K562 (cell line): ENCODE data around the gene ZNF222. TPM values are rescaled to one million over a fixed set of nuclear protein-coding genes. Genes with fewer than 3 reads are reported as not detected.

Experiments used
- ATAC-seq: fragments of 200-7000 bp; cut with Tn5 transposase; 3 replicates; pipeline ENCODE4 v1.9.1; 2020; ENCODE audit warnings: moderate library complexity
- BruUV-seq: library from RNA; stranded (reverse); fragments of 400-500 nt; replicated peaks from 2 replicates; lab custom pipeline; 2021; lab: Mats Ljungman, UMichigan
- CTCF ChIA-PET: fragments of 300-600 bp; formaldehyde crosslinking; extraction: SDS; loops from one replicate; lab custom pipeline; 2021; ENCODE audit warnings: low intra/inter-chr PET ratio; lab: Yijun Ruan, JAX
- POLR2A ChIA-PET: fragments of 300-600, 350-650 bp; sonication (Branson Sonifier 250); formaldehyde crosslinking; extraction: SDS; loops from one replicate; lab custom pipeline; 2021; ENCODE audit warnings: antibody characterized with exemption, inconsistent platforms; lab: Yijun Ruan, JAX
- DNase-seq, 4 experiments: peaks; one replicate each; pipeline versions ENCODE4 v3.0.0 to v3.0.0-alpha.2; 2011 to 2018; ENCODE audit warnings: low spot score in 3 of 4, mixed read lengths in 3 of 4; ENCODE audit errors: extremely low read depth in 1 of 4
- FAIRE-seq: peaks from 2 replicates; lab custom pipeline; 2011; peaks lifted over from hg19 to GRCh38; lab: Jason Lieb, UNC
- H2AFZ ChIP-seq: 2 replicates; pipeline ENCODE4 v1.6.0; 2011; ENCODE audit warnings: low read depth, low read length, control low read depth, inconsistent platforms
- H3K27ac ChIP-seq: fragments of 200-600 bp; 3 replicates; pipeline ENCODE4 v1.8.0; 2011; ENCODE audit warnings: low read depth, mild to moderate bottlenecking, control low read depth, inconsistent platforms, low read length, moderate library complexity, mixed read lengths; ENCODE audit errors: extremely low read depth
- H3K27me3 ChIP-seq, 2 experiments: fragments of 300-600 bp in 1 of 2; 2 replicates in 1 of 2; 3 replicates in 1 of 2; pipeline versions ENCODE4 v1.6.0 to v1.8.0; 2011; ENCODE audit warnings: inconsistent platforms in 2 of 2, low read length in 2 of 2, mild to moderate bottlenecking in 1 of 2, mixed read lengths in 1 of 2, moderate library complexity in 1 of 2; ENCODE audit not compliant: control insufficient read depth in 2 of 2, insufficient read depth in 2 of 2
- H3K36me3 ChIP-seq: fragments of 300-600 bp; 3 replicates; pipeline ENCODE4 v1.8.0; 2011; ENCODE audit warnings: mild to moderate bottlenecking, low read length, inconsistent platforms; ENCODE audit not compliant: control insufficient read depth, insufficient read depth
- H3K4me1 ChIP-seq, 2 experiments: fragments of 200-600 bp in 1 of 2; replicated peaks in 1 of 2; 2 replicates in 1 of 2; 3 replicates in 1 of 2; pipeline versions ENCODE4 v1.5.1 to v1.8.0; 2011; ENCODE audit warnings: inconsistent platforms in 2 of 2, low read length in 2 of 2, mild to moderate bottlenecking in 1 of 2, mixed read lengths in 1 of 2, moderate library complexity in 1 of 2; ENCODE audit not compliant: control insufficient read depth in 2 of 2, insufficient read depth in 2 of 2
- H3K4me2 ChIP-seq: 2 replicates; pipeline ENCODE4 v1.6.1; 2011; ENCODE audit warnings: low read length, control low read depth, inconsistent platforms, mixed read lengths; ENCODE audit not compliant: insufficient read depth
- H3K4me3 ChIP-seq: fragments of 200-600 bp; sonication (generic), shearing (Covaris generic); 2 replicates; pipeline ENCODE4 v1.5.1; 2016; ENCODE audit warnings: control low read depth, inconsistent platforms
- H3K79me2 ChIP-seq: fragments of 200-600 bp; 3 replicates; pipeline ENCODE4 v1.8.0; 2011; ENCODE audit warnings: low read length, inconsistent platforms; ENCODE audit not compliant: control insufficient read depth, insufficient read depth
- H3K9ac ChIP-seq, 2 experiments: 2 replicates each; pipeline versions ENCODE4 v1.6.0 to v1.6.1; 2011; ENCODE audit warnings: low read depth in 2 of 2, low read length in 2 of 2, control low read depth in 1 of 2, inconsistent platforms in 1 of 2, mild to moderate bottlenecking in 1 of 2, mixed read lengths in 1 of 2; ENCODE audit not compliant: insufficient read depth in 1 of 2
- H3K9me1 ChIP-seq: one replicate; pipeline ENCODE4 v1.6.0; 2011; ENCODE audit warnings: inconsistent platforms, mild to moderate bottlenecking, low read length, moderate library complexity; ENCODE audit not compliant: control insufficient read depth, insufficient read depth
- H3K9me3 ChIP-seq: replicated peaks from 2 replicates; pipeline ENCODE4 v1.5.1; 2011; ENCODE audit warnings: low read depth, low read length, inconsistent platforms; ENCODE audit not compliant: control insufficient read depth, insufficient read depth
- H4K20me1 ChIP-seq: replicated peaks from 2 replicates; pipeline ENCODE4 v1.6.1; 2011; ENCODE audit warnings: low read length, inconsistent platforms, mixed read lengths; ENCODE audit not compliant: control insufficient read depth, insufficient read depth
- CBFB ChIP-seq: sonication (generic); formaldehyde crosslinking; IDR thresholded peaks from 2 replicates; pipeline ENCODE4 v1.4.0; 2020; ENCODE audit warnings: mild to moderate bottlenecking, missing genetic modification reagents
- CEBPB ChIP-seq: fragments of 450-650 bp; IDR thresholded peaks from 2 replicates; pipeline ENCODE4 v1.6.1; 2016; ENCODE audit warnings: missing genetic modification characterization, missing compliant biosample characterization
- PML ChIP-seq: IDR thresholded peaks from 2 replicates; pipeline ENCODE4 v1.6.1; 2012; ENCODE audit warnings: low read length, inconsistent platforms
- YBX1 ChIP-seq: fragments of 450-650 bp; IDR thresholded peaks from 2 replicates; pipeline ENCODE4 v1.7.1; 2016; ENCODE audit warnings: mild to moderate bottlenecking
- ZBTB7A ChIP-seq: IDR thresholded peaks from 2 replicates; pipeline ENCODE4 v1.6.1; 2011; ENCODE audit warnings: low read depth, mild to moderate bottlenecking, low read length, moderate library complexity, borderline replicate concordance; ENCODE audit not compliant: control insufficient read depth
- ZNF785 ChIP-seq: fragments of 250-450 bp; sonication (Bioruptor Pico); IDR thresholded peaks from 2 replicates; pipeline ENCODE4 v1.4.0; 2020; ENCODE audit warnings: mild to moderate bottlenecking
- WGBS: fragments of 100-300 bp; shearing (Covaris generic); methylation state at CpG from one replicate; pipeline ENCODE4 v1.1.6; 2016; ENCODE audit warnings: low coverage, mixed read lengths; ENCODE audit not compliant: insufficient coverage; ENCODE audit errors: missing lambda C conversion rate; 5-methylcytosine and 5-hydroxymethylcytosine counted together
- in situ Hi-C: fragments of 300-500 bp; cut with MboI; formaldehyde crosslinking; loops from 4 replicates; pipeline ENCODE4 v1.15.0; 2018; ENCODE audit warnings: inconsistent platforms, mixed read lengths
- intact Hi-C: fragments of 100-400 bp; cut with micrococcal nuclease; formaldehyde crosslinking; loops from 2 replicates; pipeline ENCODE4 v1.14.2; 2022
- polyA plus RNA-seq, 8 experiments: library from polyadenylated mRNA; depleted of rRNA in 4 of 8; stranded (reverse) in 5 of 8; unstranded in 3 of 8; fragments of >200 nt; fragmentation: Nextera tagmentation in 2 of 8; fragmentation: Illumina TruSeq in 1 of 8; extraction: Ambion mirVana in 2 of 8; extraction: Trizol in 1 of 8; gene quantifications; 2 replicates each; pipeline versions ENCODE4 v1.2.1 to v1.2.3, GENCODE V29; 2011 to 2014; ENCODE audit warnings: inconsistent platforms in 1 of 8, missing spikeins in 1 of 8
- total RNA-seq, 7 experiments: library from RNA; depleted of rRNA in 6 of 7; stranded (reverse); fragments of >200 nt in 6 of 7; fragmentation: Illumina TruSeq in 2 of 7; extraction: Trizol in 2 of 7; gene quantifications; 2 replicates each; pipeline versions ENCODE4 v1.2.1 to v1.2.3, GENCODE V29; 2011 to 2021; ENCODE audit warnings: low replicate concordance in 1 of 7

Gene ZNF222
- total and polyA plus RNA-seq, 9 of the 15 experiments (the other 6 are each of a cell fraction or from before 2014, with no cell fraction given), result 2.3 to 4.5 (median 3.0) TPM

GRCh38 chr19:44003461-44004009 is 21.6 kb upstream of the ZNF222 start:
- Histone ChIP-seq H3K9ac (peak overlapping the region; percentile 72 to 92), H3K36me3 (0 out of 3 replicates have a peak, but pooled peaks cover 1% of the 10 kb centered on the region), H4K20me1 (no peaks in the 10 kb centered on the region), H3K9me1 (no peaks in the 10 kb centered on the region), H3K9me3 (no peaks in the 10 kb centered on the region; the same call in 1 of the 2 replicates), H2AFZ (peak overlapping the region; percentile 94), H3K79me2 (peaks cover 7% of the 10 kb centered on the region; the same call in 1 of the 3 replicates), H3K27me3 (no peaks in the 10 kb centered on the region), H3K4me1 (peaks cover 0 to 4% of the 10 kb centered on the region in 2 experiments; a peak in 2 of 5 replicates), H3K4me3 (peak overlapping the region; percentile 60), H3K4me2 (peak overlapping the region; percentile 91), H3K27ac (peak overlapping the region; percentile 60; the same call in 1 of the 3 replicates)
- in situ Hi-C loops, result no loop called here
- no peak for FAIRE-seq
- 13% methylated on average over 14 of the region's 15 CpGs for WGBS
- peak; percentile 13 to 18 (median 16) for DNase-seq
- peak; percentile 43 for ATAC-seq
- BruUV-seq, result no TSS peak
- intact Hi-C loops, result loop anchor here (10.0 kb wide), 1 partner anchor 111 kb away; the partner anchor contains the start of gene ZNF225
- TF ChIP-seq ZNF785 (CRISPR knock-in tag) (no peak), PML (no peak), CBFB (CRISPR knock-in tag) (no peak), YBX1 (no peak), ZBTB7A (0 out of 2 replicates have a peak, but pooled peaks have one; percentile 13), CEBPB (tag) (peak; percentile 10; the same call in 1 of the 2 replicates)
- ChIA-PET CTCF (no interaction called here), POLR2A (interaction anchor here (0.9 kb wide), 1 partner anchor 301 kb away, joined by 3 read pairs; the partner anchor contains the start of gene ZNF235)
